ENCODE results near the gene CEPT1. TPM values are rescaled to one million over a fixed set of nuclear protein-coding genes. Genes with fewer than 3 reads are reported as not detected.
"Not testable (repeated sequence)": the region's sequence is repeated elsewhere in the genome, so short reads cannot be mapped to it uniquely, and the experiment has no call there.

CEPT1 gene
- total RNA-seq, 2 donors from 2014 or later: 23.5 to 29.2 TPM

DNA sequence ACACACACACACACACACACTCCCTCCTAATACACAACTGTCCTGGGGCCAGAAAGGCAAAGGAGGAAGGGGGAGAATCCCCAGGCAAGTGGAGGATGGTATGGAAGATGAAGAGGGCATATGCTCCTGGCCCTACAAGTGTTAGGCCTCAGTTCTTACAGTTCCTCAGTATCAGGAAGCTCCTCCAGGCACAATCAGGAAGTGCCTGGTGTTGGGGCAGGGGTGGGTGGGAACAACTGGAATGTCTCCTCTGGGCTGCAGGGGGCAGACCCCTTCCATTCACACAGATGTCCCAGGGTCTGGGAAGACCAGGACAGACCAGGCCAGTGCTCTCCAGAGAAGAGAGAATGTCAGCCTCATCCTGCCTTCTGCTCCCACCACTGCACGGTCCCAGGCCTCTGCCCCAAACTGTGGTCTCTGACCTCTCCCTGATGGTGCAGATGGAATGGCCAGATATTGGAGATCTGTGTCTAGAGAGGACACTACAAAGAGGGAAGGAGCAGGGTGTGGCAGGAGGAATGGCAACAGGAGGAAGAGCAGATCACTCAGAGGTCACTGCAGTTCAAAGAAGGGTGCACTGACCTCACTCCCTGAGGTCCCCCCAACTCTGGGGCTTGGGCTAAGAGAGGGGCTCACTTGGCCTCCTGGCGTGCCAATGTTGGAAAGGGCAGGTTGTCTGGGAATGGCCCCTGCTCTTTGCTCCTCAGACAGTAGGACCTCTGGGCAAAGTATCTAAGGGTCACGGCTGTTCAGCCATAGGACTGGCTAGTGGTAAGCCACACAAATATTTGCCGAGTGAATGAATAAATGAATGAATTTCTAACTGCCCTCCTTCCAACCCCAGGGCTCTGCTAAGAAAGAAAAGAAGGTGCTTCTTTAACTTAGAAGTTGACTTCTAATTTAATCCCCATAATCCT, 62.9 kb downstream of the CEPT1 start:
- intact Hi-C loops (cut with DNase I): no loop called here
- DNase-seq (ENCODE audit: low spot score): peak; percentile 61

DNA sequence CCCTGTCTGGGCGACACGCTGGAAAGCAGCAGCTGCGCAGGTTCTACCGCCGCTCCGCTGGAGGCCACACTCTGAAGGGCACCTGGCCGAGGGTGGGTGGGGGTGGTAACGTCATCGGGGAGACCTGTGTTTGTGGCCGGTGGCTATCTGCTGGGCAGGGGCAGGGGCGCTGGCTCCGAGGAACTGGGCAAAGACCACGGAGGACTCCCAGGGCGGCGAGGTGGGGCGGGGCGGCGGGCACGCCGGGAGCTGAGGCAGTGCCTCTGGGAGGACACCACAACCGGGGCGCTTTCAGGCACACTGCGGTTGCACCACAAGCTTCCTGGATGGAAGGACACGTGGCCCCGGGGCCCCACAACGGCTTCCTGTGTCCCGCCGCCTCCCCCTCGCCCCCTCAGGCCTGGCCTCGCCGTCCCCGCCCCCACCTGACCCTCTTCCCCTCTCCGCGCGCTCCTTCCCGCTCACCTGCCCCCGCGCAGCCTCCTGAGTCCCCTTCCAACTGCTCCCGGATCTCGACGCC, 63.7 kb downstream of the CEPT1 start:
- DNase-seq (ENCODE audit: low spot score): peak; percentile 94
- intact Hi-C loops (cut with DNase I): no loop called here

DNA sequence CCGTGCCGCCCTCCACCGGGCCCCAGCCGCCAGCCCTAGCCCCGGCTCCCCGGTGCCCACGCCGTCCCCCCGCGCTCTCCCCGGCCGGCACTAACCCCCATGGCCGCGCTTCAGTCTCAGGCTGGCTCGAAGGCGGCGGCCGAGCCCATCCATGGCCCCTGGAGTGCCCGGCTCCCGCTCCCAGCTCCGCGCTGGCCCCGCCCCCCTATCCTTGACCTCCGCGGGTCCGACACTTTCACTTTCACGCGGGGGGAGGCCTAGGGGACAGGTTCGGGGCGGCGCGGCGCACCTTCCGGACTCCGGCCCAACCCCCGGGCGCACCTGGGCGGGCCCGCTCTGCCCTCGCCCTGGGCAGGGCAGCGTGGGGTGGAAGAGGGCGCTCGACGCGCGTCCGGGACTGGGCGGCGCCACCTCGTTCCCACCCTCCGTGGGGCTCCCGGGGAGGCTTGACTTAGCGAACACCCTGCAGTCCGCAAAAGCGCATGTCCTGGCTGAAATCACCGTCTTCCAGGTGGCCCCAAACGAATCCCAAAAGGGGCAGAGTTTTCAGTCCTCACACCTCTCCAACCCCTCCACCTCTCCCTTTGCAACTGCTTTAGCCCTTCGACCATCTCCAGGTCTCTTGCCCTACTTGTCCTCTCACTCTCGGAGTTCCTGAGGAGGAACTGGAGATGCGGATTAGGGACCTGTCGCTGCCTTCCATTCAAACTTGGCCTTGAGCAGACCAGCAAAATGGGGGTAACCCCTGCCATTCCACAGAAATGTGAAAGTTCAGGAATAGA, 64.4 kb downstream of the CEPT1 start:
- peak; percentile 85 for DNase-seq (ENCODE audit: low spot score)
- intact Hi-C loops (cut with DNase I): no loop called here

DNA sequence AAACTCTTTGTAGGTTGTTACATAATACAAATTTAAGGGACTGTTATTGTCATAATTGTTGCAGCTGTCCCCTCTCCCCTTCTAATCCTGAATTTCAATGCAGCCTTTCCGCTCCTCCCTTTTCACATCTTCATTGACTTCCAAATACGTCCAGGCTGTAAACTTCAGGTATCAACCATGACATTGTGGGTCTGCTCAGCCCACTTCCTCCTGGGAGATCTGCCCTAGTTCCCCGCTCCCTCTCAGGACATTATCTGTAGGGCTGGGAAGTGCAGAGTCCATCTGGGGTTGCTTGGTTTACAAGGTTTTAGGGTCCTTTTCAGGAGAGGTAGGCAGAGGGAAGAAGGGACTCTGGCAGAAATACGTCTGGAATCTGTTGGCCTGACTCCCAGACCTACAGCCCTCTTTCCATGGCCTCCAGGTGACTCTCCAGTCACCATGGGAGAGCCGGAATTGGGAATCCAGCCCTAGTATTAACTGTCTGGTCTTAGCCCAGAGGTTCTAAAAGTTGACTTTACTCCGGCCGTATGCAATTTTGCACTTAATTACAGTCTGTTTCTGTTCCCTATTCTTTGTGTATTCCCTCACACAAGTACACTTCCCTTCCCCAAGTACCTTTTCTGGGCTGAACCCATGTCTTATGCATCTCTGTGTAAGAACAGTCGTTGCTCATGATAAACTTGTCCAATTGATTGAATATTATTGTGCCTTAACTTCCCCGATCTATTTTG, 65.1 kb downstream of the CEPT1 start:
- intact Hi-C loops (cut with DNase I): no loop called here
- DNase-seq (ENCODE audit: low spot score): no peak

DNA sequence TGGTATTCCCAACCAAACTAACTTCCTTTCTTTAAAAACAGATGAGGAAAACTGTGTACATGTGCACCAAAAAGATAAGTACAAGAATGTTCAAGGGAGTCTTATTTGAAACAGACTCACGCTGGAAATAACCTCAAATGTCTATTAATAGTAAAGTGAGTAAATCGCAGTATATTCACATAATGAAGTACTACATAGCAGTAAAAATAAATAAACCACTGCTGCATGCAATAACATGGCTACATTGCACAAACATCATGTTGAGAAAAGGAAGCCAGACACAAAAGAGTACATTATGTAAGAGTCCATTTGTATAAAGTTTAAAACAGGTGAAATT, 65.7 kb downstream of the CEPT1 start:
- intact Hi-C loops (cut with DNase I): no loop called here
- DNase-seq (ENCODE audit: low spot score): no peak

DNA sequence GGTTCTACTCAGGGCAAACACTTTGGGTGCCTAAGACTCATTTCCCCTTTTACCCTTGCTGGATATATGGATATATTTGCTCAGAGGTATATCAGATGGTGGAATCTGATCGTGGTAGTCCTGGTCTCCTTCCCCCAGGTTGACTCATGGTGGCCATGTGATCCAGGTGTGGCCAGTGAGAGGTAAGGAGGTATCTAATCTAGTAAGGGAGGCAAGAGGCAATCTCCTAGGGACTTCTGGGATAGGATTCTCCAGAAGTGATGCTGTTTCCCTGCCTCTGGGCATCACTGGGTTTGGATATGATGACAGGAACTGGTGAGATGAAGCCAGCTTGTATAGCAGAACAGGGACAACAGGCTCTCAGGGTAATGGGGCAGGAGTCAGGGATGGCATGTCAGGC, 68.9 kb downstream of the CEPT1 start:
- DNase-seq (ENCODE audit: low spot score): no peak
- intact Hi-C loops (cut with DNase I): no loop called here

DNA sequence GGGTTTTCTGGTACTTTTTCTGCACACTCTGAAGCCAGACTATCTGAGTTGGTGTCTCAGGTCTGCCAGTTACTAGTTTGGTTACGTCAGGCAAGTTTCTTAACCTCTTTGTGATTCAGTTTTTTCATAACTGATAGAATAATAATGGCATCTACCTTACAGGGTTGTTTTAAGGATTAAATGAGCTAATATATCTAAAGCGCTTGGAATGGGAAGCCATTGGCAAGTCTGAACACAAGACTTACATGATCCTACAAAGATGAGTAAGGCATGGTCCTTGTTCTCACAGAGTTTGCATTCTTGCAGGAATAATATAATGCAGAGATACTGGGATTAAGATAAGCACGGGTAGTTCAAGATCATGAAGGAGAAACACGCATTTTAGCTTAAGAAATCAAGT, 69.6 kb downstream of the CEPT1 start:
- DNase-seq (ENCODE audit: low spot score): no peak
- intact Hi-C loops (cut with DNase I): no loop called here

DNA sequence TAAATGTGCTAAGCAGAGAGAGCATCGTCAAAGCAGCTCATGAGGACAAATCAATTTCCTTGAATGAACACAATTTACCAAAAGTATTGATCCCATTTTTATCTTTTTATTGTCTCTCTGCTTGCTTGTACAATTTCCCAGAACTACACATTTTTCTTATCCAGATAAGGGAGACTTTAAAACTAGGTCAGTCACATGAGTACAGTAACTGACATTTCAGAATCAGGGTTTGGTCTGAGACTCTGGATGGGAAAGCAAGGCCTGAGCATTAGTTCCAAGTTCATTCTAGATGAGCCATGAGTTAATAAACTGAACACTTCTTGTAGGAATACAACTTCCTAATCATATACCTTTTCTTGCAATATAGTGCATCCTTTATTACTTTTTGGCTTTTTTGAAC, 71.9 kb downstream of the CEPT1 start:
- intact Hi-C loops (cut with DNase I): no loop called here
- DNase-seq (ENCODE audit: low spot score): no peak

DNA sequence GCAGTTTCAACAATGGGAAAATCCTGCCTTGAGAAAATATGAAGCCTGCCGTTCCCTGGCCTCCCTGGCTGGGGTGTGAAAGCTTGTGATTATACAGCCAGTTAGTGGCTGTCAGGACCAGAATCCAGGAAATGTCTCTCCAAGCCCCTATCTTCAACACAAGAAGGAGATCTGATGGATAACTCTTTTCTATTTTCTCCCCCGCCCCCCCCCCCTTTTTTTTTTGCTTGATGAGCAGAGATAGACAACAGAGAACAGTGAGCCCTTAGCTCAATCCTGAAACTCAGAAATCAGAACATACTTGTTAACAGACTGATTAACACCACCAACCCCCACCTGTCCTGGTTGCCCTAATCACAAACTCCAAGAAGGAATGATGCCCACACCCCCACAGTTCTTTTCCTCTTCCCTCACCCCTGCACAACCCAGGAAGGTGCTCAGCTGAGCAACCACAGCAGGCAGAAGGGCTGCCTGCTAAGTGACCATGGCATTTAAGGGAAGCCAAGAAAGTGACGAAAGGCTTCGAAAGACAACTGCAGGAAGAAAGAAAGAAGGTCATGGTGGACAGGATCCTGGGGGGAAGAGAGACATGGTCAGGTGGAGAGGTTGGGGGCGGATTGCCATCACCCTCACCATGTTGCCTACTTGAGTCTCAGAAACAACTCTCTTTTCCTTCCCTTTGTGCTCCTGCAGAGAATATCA, 72.8 kb downstream of the CEPT1 start:
- DNase-seq (ENCODE audit: low spot score): no peak
- intact Hi-C loops (cut with DNase I): no loop called here

DNA sequence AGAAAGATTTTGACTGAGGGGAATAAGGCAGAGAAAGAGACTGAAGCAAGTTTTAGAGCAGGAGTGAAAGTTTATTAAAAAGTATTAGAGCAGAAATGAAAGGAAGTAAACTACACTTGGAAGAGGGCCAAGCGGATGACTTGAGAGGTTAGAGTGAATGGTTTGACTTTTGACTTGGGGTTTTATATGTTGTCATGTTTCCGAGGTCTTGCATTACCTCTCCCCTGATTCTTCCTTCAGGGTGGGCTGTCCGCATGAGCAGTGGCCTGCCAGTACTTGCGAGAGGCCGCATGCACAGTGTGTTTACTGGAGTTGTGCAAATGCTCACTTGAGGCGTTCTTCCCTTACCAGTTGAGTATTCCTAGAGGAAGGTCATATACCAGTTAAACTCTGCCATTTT, 73.4 kb downstream of the CEPT1 start:
- intact Hi-C loops (cut with DNase I): no loop called here
- no peak for DNase-seq (ENCODE audit: low spot score)

DNA sequence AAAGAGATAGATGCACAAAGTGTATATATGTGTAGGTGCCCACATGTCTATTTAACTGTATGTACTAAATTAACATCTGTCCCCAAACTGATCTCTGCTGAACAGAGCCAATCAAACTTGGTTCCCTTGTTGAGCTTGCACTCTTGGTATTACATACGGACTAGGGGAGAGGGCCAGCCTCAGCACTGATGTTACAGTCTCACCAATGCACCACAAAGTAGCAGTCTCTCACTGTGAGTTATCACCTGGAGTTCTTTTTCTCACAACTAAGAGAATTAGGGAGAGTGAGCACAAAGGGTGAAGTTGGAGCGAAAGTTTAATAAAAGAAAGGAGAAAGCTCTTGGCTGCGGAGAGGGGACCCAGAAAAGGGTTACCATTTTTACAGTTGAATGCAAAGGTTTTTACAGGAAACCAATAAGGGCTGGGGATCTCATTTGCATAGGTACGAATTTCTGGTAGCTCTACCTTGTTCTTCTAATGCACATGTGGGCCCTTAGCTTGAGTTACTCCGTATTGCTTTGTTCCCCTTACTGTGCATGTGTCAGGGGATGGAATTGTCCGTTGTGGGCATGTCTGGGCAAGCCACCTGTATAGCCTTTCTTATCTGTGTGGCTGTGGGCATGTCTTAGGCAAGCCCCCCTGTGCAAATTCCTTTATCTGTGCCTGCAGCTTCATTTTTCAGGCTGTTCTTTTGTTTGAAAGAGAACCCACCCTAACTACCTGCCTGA, 74.2 kb downstream of the CEPT1 start:
- intact Hi-C loops (cut with DNase I): no loop called here
- DNase-seq (ENCODE audit: low spot score): no peak

DNA sequence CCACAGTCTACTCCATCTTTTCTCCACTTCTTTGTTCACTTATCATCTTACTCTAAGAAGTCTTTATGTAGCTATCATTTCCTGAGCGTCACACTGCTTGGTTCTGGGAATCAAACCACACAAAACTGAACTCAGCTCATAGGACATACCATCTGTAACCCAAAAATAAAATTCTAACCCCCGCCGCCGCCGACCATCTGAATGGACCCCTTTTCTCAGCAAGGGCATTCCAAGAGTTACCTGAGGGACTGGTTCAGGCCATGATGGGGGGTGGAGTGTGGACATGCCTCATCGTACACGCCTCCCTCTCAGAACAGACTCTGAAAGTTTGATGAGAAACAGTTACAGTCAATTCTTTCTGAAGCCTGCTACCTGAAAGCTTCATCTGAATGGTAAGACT, 74.9 kb downstream of the CEPT1 start:
- intact Hi-C loops (cut with DNase I): loop anchor here in 1 of 2 donors (5.0 kb wide), 1 partner anchor 187 kb away; no protein-coding TSS in a partner anchor

DNA sequence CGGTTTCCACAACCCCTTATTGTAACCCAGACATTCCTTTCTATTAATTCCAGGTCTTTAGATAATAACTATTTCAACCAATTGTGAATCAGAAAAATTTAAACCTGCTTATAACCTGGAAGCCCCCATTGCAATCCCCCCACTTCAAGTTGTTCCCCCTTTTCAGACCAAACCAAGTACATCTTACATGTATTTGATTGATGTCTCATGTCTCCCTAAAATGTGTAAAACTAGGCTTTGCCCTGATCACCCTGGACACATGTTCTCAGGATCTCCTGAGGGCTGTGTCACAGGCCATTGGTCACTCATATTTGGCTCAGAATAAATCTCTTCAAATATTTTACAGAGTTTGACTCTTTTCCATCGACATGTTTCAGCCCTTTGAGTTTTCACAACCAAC, 75.3 kb downstream of the CEPT1 start:
- intact Hi-C loops (cut with DNase I): loop anchor here in 1 of 2 donors (5.0 kb wide), 1 partner anchor 187 kb away; no protein-coding TSS in a partner anchor
- not testable (repeated sequence) for DNase-seq (ENCODE audit: low spot score)

More for the DNA sequence above, 74.9 kb downstream of the CEPT1 start:
- no peak for DNase-seq (ENCODE audit: low spot score)

DNA sequence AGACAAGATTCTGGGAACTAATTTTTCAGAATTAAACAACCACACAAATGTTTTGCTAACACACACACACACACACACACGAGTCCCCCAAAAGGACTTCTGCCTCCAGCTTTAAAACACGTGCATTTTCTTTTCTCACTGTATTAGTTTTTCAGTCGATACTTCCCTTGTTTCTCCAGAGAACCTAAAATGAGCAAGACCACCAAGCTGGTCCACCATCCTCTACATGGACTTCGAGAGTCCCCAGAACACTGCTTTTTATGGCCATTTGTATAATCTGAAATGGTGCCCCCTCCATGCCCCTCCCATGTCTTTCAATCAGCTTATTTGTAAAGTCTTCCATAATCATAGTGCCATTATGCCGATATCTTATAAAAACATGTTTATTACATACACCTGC, 76.7 kb downstream of the CEPT1 start:
- intact Hi-C loops (cut with DNase I): loop anchor here (1.0 to 5.0 kb wide), 2 partner anchors 39 to 186 kb away; no protein-coding TSS in a partner anchor
- DNase-seq (ENCODE audit: low spot score): no peak

DNA sequence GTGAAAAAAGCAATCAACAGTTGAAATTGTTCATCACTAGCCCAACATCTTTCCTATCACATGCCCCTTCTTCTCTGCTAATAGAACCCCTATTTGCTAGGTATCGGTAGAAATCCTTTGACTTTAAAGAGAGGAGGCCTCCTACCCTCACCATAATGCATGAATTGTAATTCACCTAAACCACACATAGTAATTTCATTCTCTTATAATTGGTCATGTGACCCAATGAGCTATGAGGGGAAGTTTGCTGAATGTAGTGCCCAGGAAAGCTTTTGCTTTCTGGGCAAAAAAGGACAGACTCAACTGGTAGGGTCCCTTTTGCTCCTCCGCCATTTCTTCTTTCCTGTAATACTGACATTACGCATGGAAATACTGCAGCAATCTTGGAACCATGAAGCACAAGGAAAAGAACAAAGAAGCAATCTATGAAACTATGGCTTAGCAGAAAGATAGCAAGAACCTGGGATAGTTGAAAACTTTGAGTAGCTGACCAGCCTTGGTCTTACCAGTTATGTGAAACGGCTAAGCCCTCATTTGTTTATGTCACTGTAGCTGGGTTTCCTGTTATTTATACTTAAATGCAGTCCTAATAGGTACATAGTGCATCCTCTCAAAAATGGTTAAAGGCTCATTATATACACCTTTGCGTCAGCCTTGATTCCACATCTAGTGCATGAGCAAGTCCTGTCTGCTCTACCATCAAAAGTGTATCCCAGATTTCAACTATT, 77.3 kb downstream of the CEPT1 start:
- intact Hi-C loops (cut with DNase I): loop anchor here in 1 of 2 donors (5.0 kb wide), 1 partner anchor 185 kb away; no protein-coding TSS in a partner anchor
- no peak for DNase-seq (ENCODE audit: low spot score)

DNA sequence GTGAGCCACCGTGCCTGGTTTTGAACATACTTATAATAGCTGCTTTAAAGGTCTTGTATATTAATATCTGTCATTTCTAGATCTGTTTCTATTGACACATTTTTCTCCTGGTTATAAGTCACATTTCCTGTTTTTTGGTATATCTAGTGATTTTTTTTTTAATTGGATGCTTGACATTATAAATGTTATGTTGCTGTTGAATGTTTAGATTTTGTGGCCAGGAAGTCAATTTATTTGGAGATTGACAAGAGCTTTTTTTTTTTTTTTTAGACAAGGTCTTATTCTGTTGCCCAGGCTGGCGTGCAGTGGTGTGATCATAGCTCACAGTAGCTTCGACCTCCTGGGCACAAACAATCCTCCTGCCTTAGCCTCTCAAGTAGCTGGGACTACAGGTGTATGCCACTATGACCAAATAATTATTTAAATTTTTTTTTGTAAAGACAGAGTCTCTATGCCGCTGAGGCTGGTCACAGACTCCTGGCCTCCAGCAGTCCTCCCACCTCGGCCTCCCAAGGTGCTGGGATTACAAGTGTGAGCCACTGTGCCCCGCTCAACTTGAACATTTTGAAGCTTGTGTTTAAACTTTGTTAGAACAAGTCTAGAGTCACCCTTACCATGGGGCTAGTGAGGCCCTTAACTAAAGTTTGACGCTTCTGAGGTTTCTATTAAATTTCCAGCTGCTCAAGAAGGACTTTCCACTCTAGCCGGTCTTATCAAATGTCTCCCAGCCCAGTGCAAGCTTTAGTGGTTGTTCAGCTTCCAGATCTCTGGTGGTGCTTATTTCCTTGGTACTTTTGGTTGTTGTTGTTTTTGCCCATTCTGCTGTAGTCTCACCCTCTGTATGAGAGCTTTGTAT, 78.9 kb downstream of the CEPT1 start:
- DNase-seq (ENCODE audit: low spot score): no peak
- intact Hi-C loops (cut with DNase I): loop anchor here in 1 of 2 donors (5.0 kb wide), 1 partner anchor 183 kb away; no protein-coding TSS in a partner anchor

All from posterior vena cava (tissue), 2 donors.